Activated T-cell treated with anti-CD3 and anti-CD28 coated beads for 4 hours (primary cell): ENCODE results near the gene GRID2.

ENCODE experiments used
- DNase-seq: peaks from one replicate; pipeline ENCODE4 v3.0.0-alpha.2; 2020

GRID2 gene

GRCh38 chr4:92988301-92988700 is 684.5 kb downstream of the GRID2 start:
- no peak for DNase-seq

- no peak for DNase-seq
These were observed 689.0 kb downstream of the GRID2 start for GRCh38 chr4:92992758-92993157.

GRCh38 chr4:92994727-92995126 is 691.0 kb downstream of the GRID2 start:
- no peak for DNase-seq

- DNase-seq: no peak
These were observed 692.8 kb downstream of the GRID2 start for GRCh38 chr4:92996533-92996932.

GRCh38 chr4:93000910-93001309 is 697.1 kb downstream of the GRID2 start:
- DNase-seq: no peak

- no peak for DNase-seq
These were observed 698.5 kb downstream of the GRID2 start for GRCh38 chr4:93002240-93002639.

- DNase-seq: no peak
These were observed 712.6 kb downstream of the GRID2 start for GRCh38 chr4:93016350-93016749.

- DNase-seq: no peak
These were observed 714.5 kb downstream of the GRID2 start for GRCh38 chr4:93018243-93018642.

GRCh38 chr4:93018806-93019205 is 715.0 kb downstream of the GRID2 start:
- no peak for DNase-seq

- no peak for DNase-seq
These were observed 726.0 kb downstream of the GRID2 start for GRCh38 chr4:93029769-93030168.

- DNase-seq: no peak
These were observed 726.9 kb downstream of the GRID2 start for GRCh38 chr4:93030670-93031069.

GRCh38 chr4:93031431-93032098 is 727.8 kb downstream of the GRID2 start:
- DNase-seq: no peak

GRCh38 chr4:93042746-93043145 is 739.0 kb downstream of the GRID2 start:
- DNase-seq: no peak

GRCh38 chr4:93053140-93053539 is 749.4 kb downstream of the GRID2 start:
- DNase-seq: no peak

GRCh38 chr4:93061826-93062225 is 758.1 kb downstream of the GRID2 start:
- DNase-seq: no peak

GRCh38 chr4:93063325-93063724 is 759.6 kb downstream of the GRID2 start:
- no peak for DNase-seq

GRCh38 chr4:93065790-93066189 is 762.0 kb downstream of the GRID2 start:
- no peak for DNase-seq

- no peak for DNase-seq
These were observed 763.0 kb downstream of the GRID2 start for GRCh38 chr4:93066749-93067148.

- DNase-seq: no peak
These were observed 768.5 kb downstream of the GRID2 start for GRCh38 chr4:93072292-93072691.

- no peak for DNase-seq
These were observed 776.5 kb downstream of the GRID2 start for GRCh38 chr4:93080316-93080715.

GRCh38 chr4:93084599-93085305 is 781.0 kb downstream of the GRID2 start:
- DNase-seq: no peak

- no peak for DNase-seq
These were observed 782.6 kb downstream of the GRID2 start for GRCh38 chr4:93086356-93086755.

GRCh38 chr4:93092765-93093164 is 789.0 kb downstream of the GRID2 start:
- DNase-seq: no peak

- DNase-seq: no peak
These were observed 799.3 kb downstream of the GRID2 start for GRCh38 chr4:93103042-93103441.

- no peak for DNase-seq
These were observed 812.9 kb downstream of the GRID2 start for GRCh38 chr4:93116624-93117023.
